Nephron progenitor cell (in vitro differentiated cells): Measurements from ENCODE around the gene QTRT2.

ENCODE experiments used
- DNase-seq: peaks from one replicate; pipeline ENCODE4 v3.0.0; 2021
- H3K27ac Mint-ChIP-seq: 2 replicates; pipeline ENCODE4 v1.8.0; 2021; ENCODE audit warnings: mild to moderate bottlenecking, moderate library complexity, mixed read lengths
- H3K27me3 Mint-ChIP-seq: 2 replicates; pipeline ENCODE4 v1.8.0; 2021; ENCODE audit warnings: mild to moderate bottlenecking, low read depth, mixed read lengths; ENCODE audit not compliant: poor library complexity
- H3K36me3 Mint-ChIP-seq: 2 replicates; pipeline ENCODE4 v1.8.0; 2021; ENCODE audit warnings: low read depth, mixed read lengths
- H3K4me1 Mint-ChIP-seq: 2 replicates; pipeline ENCODE4 v1.8.0; 2021; ENCODE audit warnings: mixed read lengths
- H3K4me3 Mint-ChIP-seq: 2 replicates; pipeline ENCODE4 v1.8.0; 2021; ENCODE audit warnings: mild to moderate bottlenecking, moderate library complexity, mixed read lengths
- H3K9me3 Mint-ChIP-seq: 2 replicates; pipeline ENCODE4 v1.8.0; 2021; ENCODE audit warnings: mild to moderate bottlenecking, moderate library complexity, mixed read lengths
- CTCF ChIP-seq: fragments of 200-600 bp; sonication (generic); IDR thresholded peaks from 2 replicates; pipeline ENCODE4 v1.5.0; 2021; ENCODE audit warnings: antibody characterized with exemption

Gene QTRT2

GRCh38 chr3:114114719-114115118 lies 58.2 kb downstream of the QTRT2 start:
- H3K4me1 Mint-ChIP-seq, result no peaks in the 10 kb centered on the region
- H3K36me3 Mint-ChIP-seq, result no peaks in the 10 kb centered on the region
- no peak for TF ChIP-seq CTCF
- no peak overlapping the region for H3K4me3 Mint-ChIP-seq
- DNase-seq, result no peak
- H3K27me3 Mint-ChIP-seq, result peaks cover 5% of the 10 kb centered on the region
- H3K9me3 Mint-ChIP-seq, result no peaks in the 10 kb centered on the region
- H3K27ac Mint-ChIP-seq, result no peak overlapping the region

GRCh38 chr3:114115143-114115542 lies 58.6 kb downstream of the QTRT2 start:
- no peaks in the 10 kb centered on the region for H3K9me3 Mint-ChIP-seq
- H3K4me1 Mint-ChIP-seq, result no peaks in the 10 kb centered on the region
- H3K4me3 Mint-ChIP-seq, result no peak overlapping the region
- DNase-seq, result no peak
- H3K36me3 Mint-ChIP-seq, result no peaks in the 10 kb centered on the region
- H3K27me3 Mint-ChIP-seq, result peaks cover 2% of the 10 kb centered on the region
- no peak overlapping the region for H3K27ac Mint-ChIP-seq
- no peak for TF ChIP-seq CTCF

GRCh38 chr3:114119776-114120175 lies 63.2 kb downstream of the QTRT2 start:
- Mint-ChIP-seq H3K4me3 (no peak overlapping the region), H3K36me3 (no peaks in the 10 kb centered on the region), H3K9me3 (no peaks in the 10 kb centered on the region), H3K4me1 (no peaks in the 10 kb centered on the region), H3K27ac (no peak overlapping the region), H3K27me3 (peaks cover 6% of the 10 kb centered on the region)
- TF ChIP-seq CTCF, result no peak
- DNase-seq, result no peak

- H3K36me3 Mint-ChIP-seq, result no peaks in the 10 kb centered on the region
- no peaks in the 10 kb centered on the region for H3K9me3 Mint-ChIP-seq
- H3K4me1 Mint-ChIP-seq, result no peaks in the 10 kb centered on the region
- no peak for DNase-seq
- H3K27me3 Mint-ChIP-seq, result peaks cover 6% of the 10 kb centered on the region
- no peak overlapping the region for H3K4me3 Mint-ChIP-seq
- no peak for TF ChIP-seq CTCF
- no peak overlapping the region for H3K27ac Mint-ChIP-seq
Measured at GRCh38 chr3:114120211-114120610, 63.7 kb downstream of the QTRT2 start.

GRCh38 chr3:114122027-114122709 lies 65.6 kb downstream of the QTRT2 start:
- Mint-ChIP-seq H3K27ac (no peak overlapping the region), H3K36me3 (no peaks in the 10 kb centered on the region), H3K27me3 (peaks cover 6% of the 10 kb centered on the region), H3K9me3 (no peaks in the 10 kb centered on the region), H3K4me3 (no peak overlapping the region), H3K4me1 (no peaks in the 10 kb centered on the region)
- no peak for TF ChIP-seq CTCF
- no peak for DNase-seq

GRCh38 chr3:114126461-114126860 lies 69.9 kb downstream of the QTRT2 start:
- no peak overlapping the region for H3K4me3 Mint-ChIP-seq
- H3K27ac Mint-ChIP-seq, result no peak overlapping the region
- no peaks in the 10 kb centered on the region for H3K4me1 Mint-ChIP-seq
- no peaks in the 10 kb centered on the region for H3K9me3 Mint-ChIP-seq
- no peak for TF ChIP-seq CTCF
- no peaks in the 10 kb centered on the region for H3K36me3 Mint-ChIP-seq
- no peak for DNase-seq
- peaks cover 6% of the 10 kb centered on the region for H3K27me3 Mint-ChIP-seq
